NCI-H128 (cell line): ENCODE results near the gene CMTM7.
"Not testable (repeated sequence)": the region's sequence is repeated elsewhere in the genome, so short reads cannot be mapped to it uniquely, and the experiment has no call there.

ENCODE experiments used
- DNase-seq: peaks from one replicate; lab custom pipeline; 2025; ENCODE audit not compliant: unreplicated experiment; lab: John Stamatoyannopoulos, UW

CMTM7 gene

GRCh38 chr3:32381922-32382321 is 9.7 kb upstream of the CMTM7 start:
- no peak for DNase-seq

- DNase-seq, result no peak
Observed at GRCh38 chr3:32383136-32383711, 8.4 kb upstream of the CMTM7 start.

GRCh38 chr3:32384938-32385337 is 6.7 kb upstream of the CMTM7 start:
- no peak for DNase-seq

GRCh38 chr3:32387512-32387911 is 4.1 kb upstream of the CMTM7 start:
- DNase-seq, result no peak

GRCh38 chr3:32389577-32389976 is 2.1 kb upstream of the CMTM7 start:
- not testable (repeated sequence) for DNase-seq

GRCh38 chr3:32392536-32393302 is 1.1 kb downstream of the CMTM7 start:
- no peak for DNase-seq

- no peak for DNase-seq
Observed at GRCh38 chr3:32395496-32395895, 3.8 kb downstream of the CMTM7 start.

- no peak for DNase-seq
Observed at GRCh38 chr3:32397941-32398340, 6.3 kb downstream of the CMTM7 start.

- DNase-seq, result no peak
Observed at GRCh38 chr3:32398531-32398930, 6.9 kb downstream of the CMTM7 start.

GRCh38 chr3:32399030-32399620 is 7.5 kb downstream of the CMTM7 start:
- DNase-seq, result no peak

GRCh38 chr3:32401126-32401525 is 9.5 kb downstream of the CMTM7 start:
- DNase-seq, result no peak

GRCh38 chr3:32401556-32402081 is 10.0 kb downstream of the CMTM7 start:
- DNase-seq, result no peak

GRCh38 chr3:32403663-32404062 is 12.0 kb downstream of the CMTM7 start:
- DNase-seq, result no peak

- no peak for DNase-seq
Observed at GRCh38 chr3:32404714-32405113, 13.1 kb downstream of the CMTM7 start.

GRCh38 chr3:32405155-32405554 is 13.5 kb downstream of the CMTM7 start:
- no peak for DNase-seq

- no peak for DNase-seq
Observed at GRCh38 chr3:32405711-32406323, 14.2 kb downstream of the CMTM7 start.

GRCh38 chr3:32406486-32407408 is 15.1 kb downstream of the CMTM7 start:
- DNase-seq, result no peak

- DNase-seq, result no peak
Observed at GRCh38 chr3:32410367-32411246, 19.0 kb downstream of the CMTM7 start.

GRCh38 chr3:32411442-32411841 is 19.8 kb downstream of the CMTM7 start:
- no peak for DNase-seq

GRCh38 chr3:32412887-32413286 is 21.2 kb downstream of the CMTM7 start:
- no peak for DNase-seq
